ENCODE data around the gene SRGAP2C. TPM values are rescaled to one million over a fixed set of nuclear protein-coding genes. Genes with fewer than 3 reads are reported as not detected.

Gene SRGAP2C
- 21.2 and 39.7 TPM in 2 replicates for total RNA-seq

GRCh38 chr1:121184290-121185127 lies at the start of gene SRGAP2C, which contains the start of gene FAM72B:
Gene SRGAP2C (plus strand): TSS chr1:121184975. CDS start chr1:121187447, 2,472 bp downstream.
Gene FAM72B (minus strand): TSS chr1:121184340. CDS start chr1:121183489, 851 bp downstream.

Other genes starting within 250 kb of the SRGAP2C start
- gene FAM72B, start 635 bp upstream of the SRGAP2C start, total RNA-seq: 0.50 and 3.9 TPM in 2 replicates

Data from smooth muscle cell of trachea (primary cell).